OCI-LY3 (cell line): ENCODE measurements around the gene NRG2.

ENCODE experiments used
- CTCF ChIP-seq: fragments of 200-600, 300-600 bp; sonication (generic); IDR thresholded peaks from 2 replicates; pipeline ENCODE4 v1.5.1; 2014; ENCODE audit warnings: antibody characterized with exemption, low read length, low read depth
- EZH2phosphoT487 ChIP-seq: fragments of 200-600 bp; shearing (Covaris generic); IDR thresholded peaks from 2 replicates; pipeline ENCODE4 v1.6.1; 2018; ENCODE audit warnings: antibody characterized with exemption, mixed run types, low read depth

GRCh38 chr5:139854953-139855352, 188.1 kb downstream of the NRG2 start:
- TF ChIP-seq CTCF = no peak
- TF ChIP-seq EZH2phosphoT487 = no peak
